GM21737 (cell line): ENCODE results near the gene PIP4K2C.

Source experiments
- ATAC-seq: cut with Tn5 transposase; IDR thresholded peaks from one replicate; pipeline ENCODE4 v1.9.1; 2021; ENCODE audit warnings: mild to moderate bottlenecking, moderate library complexity; ENCODE audit not compliant: unreplicated experiment

Gene PIP4K2C

GRCh38 chr12:57620936-57621496 lies 30.0 kb downstream of the PIP4K2C start:
- no peak for ATAC-seq

- no peak for ATAC-seq
These were observed 30.7 kb downstream of the PIP4K2C start for GRCh38 chr12:57621497-57622292.

- ATAC-seq, result no peak
These were observed 31.6 kb downstream of the PIP4K2C start for GRCh38 chr12:57622293-57623245.

DNA sequence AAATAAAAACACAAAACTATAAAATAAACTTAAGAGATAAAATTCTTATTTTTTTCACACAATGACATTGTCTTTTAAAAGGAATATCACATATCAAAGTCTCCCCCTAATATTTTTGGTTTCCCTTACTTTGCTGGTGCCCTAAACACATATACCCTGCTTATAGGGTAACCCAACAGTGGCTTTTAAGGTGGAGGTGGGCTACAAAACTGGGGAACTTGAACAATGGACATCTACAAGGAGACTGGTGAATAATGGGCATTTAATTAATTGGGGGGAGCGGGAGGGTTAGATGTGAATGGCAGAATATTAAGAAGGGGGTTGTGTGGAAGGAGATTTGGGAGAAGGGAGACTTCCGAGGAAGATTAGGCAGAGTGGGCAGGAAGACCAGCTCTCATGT lies 32.4 kb downstream of the PIP4K2C start:
- ATAC-seq, result no peak

DNA sequence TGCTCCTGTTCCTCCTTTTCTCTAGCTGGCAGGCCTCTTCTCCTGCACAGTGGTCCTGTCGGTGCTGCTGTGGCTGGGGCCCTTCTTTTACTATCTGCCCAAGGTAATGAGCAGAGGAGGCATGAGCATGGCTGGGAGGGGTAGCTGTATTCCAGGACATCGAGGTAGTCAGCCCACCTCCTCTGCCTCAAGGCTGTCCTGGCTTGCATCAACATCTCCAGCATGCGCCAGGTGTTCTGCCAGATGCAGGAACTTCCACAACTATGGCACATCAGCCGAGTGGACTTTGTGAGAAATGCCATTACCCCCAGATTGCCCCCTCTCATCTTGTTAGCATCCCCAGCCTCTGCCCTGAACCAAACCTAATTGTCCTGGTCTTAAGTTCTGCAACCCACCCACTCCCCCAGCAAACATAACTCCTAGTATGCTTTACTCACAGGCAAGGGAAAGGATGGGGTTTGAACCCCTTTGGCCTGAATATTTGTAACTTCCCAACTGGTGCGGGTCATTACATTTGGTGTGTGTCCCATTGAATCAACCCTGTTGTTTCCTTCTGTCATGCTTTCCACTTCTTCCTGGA lies 32.9 kb downstream of the PIP4K2C start:
- ATAC-seq, result no peak

- no peak for ATAC-seq
These were observed 33.6 kb downstream of the PIP4K2C start for GRCh38 chr12:57624441-57625220.

GRCh38 chr12:57625261-57626032 lies 34.5 kb downstream of the PIP4K2C start:
- ATAC-seq, result no peak

DNA sequence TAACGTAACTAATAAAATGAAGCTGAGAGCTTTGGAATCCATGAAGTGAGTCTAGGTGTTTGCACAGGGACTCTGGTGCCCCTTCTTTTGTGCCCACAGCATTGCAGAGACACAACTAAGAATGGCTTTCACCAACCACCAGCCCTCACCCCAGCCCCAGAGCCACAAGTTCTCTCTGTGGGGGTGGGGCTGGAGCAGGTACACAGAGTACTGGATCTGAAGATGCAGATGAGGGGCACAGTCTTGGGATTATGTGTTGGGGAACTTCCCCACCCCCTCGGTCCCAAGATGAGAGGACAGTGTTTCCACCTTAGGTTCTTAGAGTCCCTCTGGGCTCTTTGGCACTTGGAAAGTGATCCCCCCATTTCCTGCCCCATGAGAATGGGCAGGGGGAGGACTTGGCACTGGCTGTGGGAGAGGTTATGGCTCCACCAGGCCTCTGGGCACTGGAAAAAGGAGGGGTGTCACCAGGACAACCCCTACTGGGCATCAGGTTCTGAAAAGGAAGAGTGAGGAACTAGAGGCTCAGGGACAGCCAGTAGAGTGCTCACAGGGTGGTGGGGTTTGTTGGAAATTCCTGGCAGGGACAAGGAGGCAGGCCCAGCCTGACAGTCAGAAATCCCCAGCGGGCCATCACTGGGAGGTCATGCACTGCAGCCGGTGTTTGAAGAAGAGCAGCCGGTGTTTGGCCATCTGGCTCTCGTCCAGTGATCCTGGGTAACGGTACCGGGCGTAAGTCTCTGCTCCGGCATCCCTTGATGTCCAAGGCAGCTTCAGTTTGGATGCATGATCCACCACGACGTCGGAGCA lies 35.3 kb downstream of the PIP4K2C start:
- no peak for ATAC-seq

DNA sequence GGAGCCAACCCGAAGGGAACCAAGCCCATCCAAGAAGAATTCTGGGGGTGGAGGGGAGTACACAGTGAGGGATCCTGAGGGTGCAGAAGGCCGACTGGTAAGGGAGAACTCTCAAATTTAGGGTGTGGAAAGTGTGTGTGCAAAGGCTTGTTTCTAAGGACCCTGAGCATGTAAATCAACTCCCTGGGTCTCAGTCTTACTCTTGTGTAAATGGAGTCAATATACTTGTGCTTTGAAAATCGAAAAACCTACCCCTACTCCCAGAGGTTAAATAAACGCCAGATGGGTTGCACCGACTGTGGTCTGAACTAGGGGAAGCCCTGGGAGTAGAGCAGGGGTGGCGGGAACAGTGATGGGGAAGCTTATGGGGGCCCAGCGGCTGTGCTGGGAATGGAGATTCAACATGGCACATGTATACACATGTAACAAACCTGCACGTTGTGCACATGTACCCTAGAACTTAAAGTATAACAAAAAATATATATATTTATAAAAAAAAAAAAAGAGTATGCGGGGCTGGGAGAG lies 36.0 kb downstream of the PIP4K2C start:
- ATAC-seq, result no peak

DNA sequence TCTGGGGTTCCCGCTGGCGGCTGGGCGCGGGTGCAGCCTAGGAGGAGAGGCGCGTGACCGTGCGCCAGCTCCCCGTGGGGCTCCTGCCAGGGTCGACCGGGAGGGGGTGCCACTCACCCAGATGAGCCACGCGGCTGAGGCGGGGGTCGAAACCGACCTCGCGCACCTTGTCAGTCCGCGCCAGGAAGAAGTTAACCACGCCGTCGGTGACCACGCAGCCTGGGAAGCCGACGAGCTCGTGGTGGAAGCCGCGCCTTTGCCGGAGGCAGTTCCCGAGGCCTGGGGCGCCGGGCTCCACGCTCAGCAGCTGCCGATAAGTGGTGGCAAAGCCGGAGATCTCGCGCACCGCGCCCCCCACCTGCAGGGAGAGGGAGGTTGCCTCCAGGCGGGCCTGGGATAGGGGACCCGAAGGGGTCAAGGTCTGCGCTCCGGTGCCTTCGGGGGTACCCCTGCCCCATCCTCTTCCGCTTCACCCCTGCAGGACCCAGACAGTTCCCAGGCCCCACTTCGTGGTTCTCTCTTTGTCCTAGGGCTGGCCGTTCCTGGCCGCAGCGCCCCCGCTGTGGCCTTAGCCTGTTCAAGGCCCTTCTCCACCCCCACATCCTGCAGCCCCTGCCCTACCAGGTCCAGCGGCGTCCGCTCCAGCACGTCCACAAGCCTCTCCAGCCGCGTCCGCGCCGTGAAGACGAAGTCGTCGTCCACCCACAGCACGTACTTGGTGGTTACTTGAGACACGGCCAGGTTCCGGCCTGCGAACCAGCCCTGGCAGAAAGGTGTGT lies 36.7 kb downstream of the PIP4K2C start:
- no peak for ATAC-seq

- ATAC-seq, result no peak
These were observed 37.5 kb downstream of the PIP4K2C start for GRCh38 chr12:57628280-57629191.

GRCh38 chr12:57629897-57630471 lies 39.0 kb downstream of the PIP4K2C start:
- no peak for ATAC-seq

DNA sequence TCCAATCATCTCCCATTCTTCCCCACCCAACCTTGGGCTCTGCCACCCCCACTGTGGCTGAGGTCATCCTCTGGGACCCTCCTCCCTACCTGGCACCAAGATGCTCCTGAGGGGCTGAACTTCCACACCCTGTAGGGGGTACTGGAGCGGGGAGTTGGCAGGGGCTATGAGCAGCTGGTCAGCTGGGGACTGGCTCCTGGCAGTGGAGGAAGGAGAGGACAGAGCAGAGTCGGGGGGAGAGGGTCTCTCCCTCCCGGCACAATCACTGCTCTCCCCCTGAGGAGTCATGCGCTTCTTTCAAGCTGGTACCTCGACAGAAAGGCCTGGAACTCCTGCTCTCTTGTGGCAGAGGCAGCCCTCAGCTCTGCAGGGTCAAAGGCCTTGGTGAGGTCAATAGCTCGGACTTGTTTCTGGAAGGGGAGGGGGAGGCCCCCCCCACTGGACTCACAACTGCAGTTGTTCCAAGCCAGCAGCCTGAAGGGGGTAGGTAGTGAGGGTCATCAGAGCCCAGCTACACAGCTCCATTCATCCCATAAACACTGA lies 40.0 kb downstream of the PIP4K2C start:
- ATAC-seq, result no peak

DNA sequence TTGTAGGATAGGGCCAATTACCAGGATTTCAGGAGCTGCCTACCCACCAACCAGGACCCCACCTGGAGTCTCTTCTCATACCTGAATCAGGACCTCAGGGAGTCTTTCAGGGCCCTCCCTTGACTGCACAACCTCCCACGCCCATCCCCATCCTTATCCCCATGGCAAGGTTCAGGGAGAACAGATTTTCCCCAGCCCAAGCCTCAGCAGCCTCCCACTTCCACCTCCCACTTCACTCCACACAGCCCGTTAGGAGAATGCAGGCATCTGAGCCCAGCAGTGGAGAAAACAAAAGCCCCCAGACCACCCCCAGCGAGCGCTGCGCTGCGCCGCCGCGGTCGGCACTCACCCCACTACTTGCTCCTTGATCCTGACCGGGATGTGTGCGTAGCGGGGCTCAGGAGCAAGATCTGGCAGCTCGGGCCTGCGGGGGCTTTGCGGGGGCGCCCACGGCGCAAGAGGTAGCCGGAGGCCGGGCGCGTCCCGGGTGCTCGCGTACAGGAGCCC lies 40.6 kb downstream of the PIP4K2C start:
- ATAC-seq, result no peak

DNA sequence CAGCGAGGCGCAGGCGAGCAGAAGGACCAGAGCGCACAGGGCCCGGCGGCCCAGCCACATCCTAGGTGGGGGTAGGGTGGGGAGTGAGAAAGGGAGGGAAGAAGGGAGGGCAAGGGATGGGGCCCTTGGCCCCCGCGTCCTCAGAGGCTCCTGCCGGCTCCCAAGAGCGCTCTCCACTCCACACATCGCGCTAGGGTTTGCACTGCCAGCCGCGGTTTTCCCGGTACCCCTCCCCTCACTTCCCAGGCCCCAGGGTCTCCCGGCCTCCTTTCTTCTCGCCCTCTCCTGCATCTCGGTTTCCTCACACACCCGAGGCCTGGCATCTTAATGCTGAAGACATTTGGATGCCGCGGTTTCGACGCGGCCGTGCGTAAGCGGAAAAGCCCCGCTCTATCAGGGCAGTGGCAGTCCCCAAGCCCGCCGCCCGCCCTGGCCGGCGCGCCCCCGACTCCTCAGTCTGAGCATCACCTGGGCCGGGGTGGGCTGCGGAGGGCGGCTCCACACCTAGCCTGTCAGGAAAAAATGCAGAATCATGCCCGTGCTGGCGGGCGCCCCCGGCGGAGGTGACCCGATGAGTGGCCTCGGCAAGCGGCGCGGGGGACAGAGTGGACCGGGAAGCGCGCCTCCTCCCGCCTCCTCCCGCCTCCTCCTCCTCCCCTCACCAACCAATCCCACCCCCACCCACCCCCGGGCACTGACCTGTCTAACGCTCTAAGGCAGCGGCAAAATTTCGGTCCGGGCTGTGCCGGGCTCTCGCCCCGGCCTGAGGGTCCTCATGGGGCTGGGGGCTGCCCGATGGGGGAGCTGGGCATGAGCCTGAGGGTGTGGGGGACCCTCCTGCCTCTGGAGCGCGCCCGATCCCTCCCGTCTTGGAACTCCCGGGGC lies 41.3 kb downstream of the PIP4K2C start:
- no peak for ATAC-seq
